Prostate gland (tissue), 2 donors: ENCODE measurements around the gene WRNIP1. TPM values are rescaled to one million over a fixed set of nuclear protein-coding genes. Genes with fewer than 3 reads are reported as not detected.

Source experiments
- DNase-seq: peaks from one replicate; pipeline ENCODE4 v3.0.0-alpha.2; 2019; ENCODE audit warnings: low spot score
- H3K27ac ChIP-seq, 2 donors: fragments of 200-600 bp; sonication (generic); 2 replicates each; pipeline ENCODE4 v1.5.1; 2017 to 2019
- H3K27me3 ChIP-seq: fragments of 200-600 bp; sonication (generic); replicated peaks from 2 replicates; pipeline ENCODE4 v1.5.1; 2019; ENCODE audit not compliant: insufficient read depth
- H3K36me3 ChIP-seq, 2 donors: fragments of 200-600 bp; sonication (generic); 1 replicate in 1 of 2; 2 replicates in 1 of 2; pipeline versions ENCODE4 v1.5.1 to v1.8.1; 2017 to 2019
- H3K4me1 ChIP-seq: fragments of 200-600 bp; sonication (generic); replicated peaks from 2 replicates; pipeline ENCODE4 v1.5.1; 2019
- H3K4me3 ChIP-seq, 2 donors: fragments of 200-600 bp; sonication (generic); 2 replicates each; pipeline ENCODE4 v1.5.1; 2017 to 2019
- H3K9me3 ChIP-seq: fragments of 200-600 bp; sonication (generic); 2 replicates; pipeline ENCODE4 v1.5.1; 2017
- POLR2A ChIP-seq: fragments of 450-650 bp; IDR thresholded peaks from one replicate; pipeline ENCODE4 v1.6.1; 2016; ENCODE audit warnings: antibody characterized with exemption, mild to moderate bottlenecking
- POLR2AphosphoS5 ChIP-seq: sonication (generic); formaldehyde crosslinking; IDR thresholded peaks from one replicate; pipeline ENCODE4 v1.6.1; 2017; ENCODE audit warnings: antibody characterized with exemption
- WGBS: methylation state at CpG from one replicate; pipeline ENCODE4 v1.1.5; 2018; 5-methylcytosine and 5-hydroxymethylcytosine counted together
- intact Hi-C: fragments of 100-400 bp; cut with DNase I; formaldehyde crosslinking; loops from one replicate; pipeline ENCODE4 v1.14.2; 2022
- total RNA-seq, 2 donors: library from RNA; depleted of rRNA; stranded (reverse); fragments of >200 nt; gene quantifications; one replicate each; pipeline ENCODE4 v1.1.0, GENCODE V29; 2016
- TF ChIP-seq, protein P1 (sequence below), 4 experiments: fragments of 200-600 bp in 2 of 4; fragments of 450-650 bp in 2 of 4; sonication (generic) in 2 of 4; IDR thresholded peaks; 1 replicate in 3 of 4; 2 replicates in 1 of 4; pipeline ENCODE4 v1.5.1; 2016 to 2019; ENCODE audit warnings: antibody characterized with exemption in 4 of 4, mild to moderate bottlenecking in 2 of 4, moderate library complexity in 2 of 4

WRNIP1 gene
- total RNA-seq, 2 donors from 2014 or later: 89.6 to 90.0 TPM

GRCh38 chr6:2783188-2783963 is 18.2 kb downstream of the WRNIP1 start:
- Histone ChIP-seq H3K27me3 (no peaks in the 10 kb centered on the region), H3K4me1 (no peaks in the 10 kb centered on the region), H3K36me3 (no peaks in the 10 kb centered on the region), H3K27ac (no peak overlapping the region), H3K4me3 (no peak overlapping the region), H3K9me3 (no peaks in the 10 kb centered on the region)
- 60% methylated on average over 19 of the region's 19 CpGs for WGBS
- intact Hi-C loops: no loop called here
- DNase-seq: no peak
- TF ChIP-seq, protein P1, sequence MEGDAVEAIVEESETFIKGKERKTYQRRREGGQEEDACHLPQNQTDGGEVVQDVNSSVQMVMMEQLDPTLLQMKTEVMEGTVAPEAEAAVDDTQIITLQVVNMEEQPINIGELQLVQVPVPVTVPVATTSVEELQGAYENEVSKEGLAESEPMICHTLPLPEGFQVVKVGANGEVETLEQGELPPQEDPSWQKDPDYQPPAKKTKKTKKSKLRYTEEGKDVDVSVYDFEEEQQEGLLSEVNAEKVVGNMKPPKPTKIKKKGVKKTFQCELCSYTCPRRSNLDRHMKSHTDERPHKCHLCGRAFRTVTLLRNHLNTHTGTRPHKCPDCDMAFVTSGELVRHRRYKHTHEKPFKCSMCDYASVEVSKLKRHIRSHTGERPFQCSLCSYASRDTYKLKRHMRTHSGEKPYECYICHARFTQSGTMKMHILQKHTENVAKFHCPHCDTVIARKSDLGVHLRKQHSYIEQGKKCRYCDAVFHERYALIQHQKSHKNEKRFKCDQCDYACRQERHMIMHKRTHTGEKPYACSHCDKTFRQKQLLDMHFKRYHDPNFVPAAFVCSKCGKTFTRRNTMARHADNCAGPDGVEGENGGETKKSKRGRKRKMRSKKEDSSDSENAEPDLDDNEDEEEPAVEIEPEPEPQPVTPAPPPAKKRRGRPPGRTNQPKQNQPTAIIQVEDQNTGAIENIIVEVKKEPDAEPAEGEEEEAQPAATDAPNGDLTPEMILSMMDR (IDR thresholded peaks at IDR 0.05): no peak
- TF ChIP-seq POLR2A: no peak
- no peak for TF ChIP-seq POLR2AphosphoS5

DNA sequence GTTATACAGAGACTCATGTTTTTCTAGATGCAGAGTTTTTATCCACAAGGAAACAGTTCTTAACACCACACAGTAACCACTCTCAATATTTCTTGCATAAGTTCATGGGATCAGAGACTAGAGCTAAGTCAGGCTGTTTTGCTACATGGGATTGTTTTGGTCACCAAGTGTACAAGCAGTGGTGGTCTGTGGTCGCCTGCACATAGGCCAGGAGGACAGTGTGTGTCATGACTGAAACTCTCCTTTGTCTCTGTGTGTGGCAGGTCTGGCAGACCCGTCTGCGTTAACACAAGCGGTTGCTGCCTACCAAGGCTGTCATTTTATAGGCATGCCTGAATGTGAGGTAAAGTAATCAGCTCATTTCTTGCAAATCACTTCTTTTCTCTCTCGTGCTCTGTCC is 18.9 kb downstream of the WRNIP1 start:
- H3K36me3 ChIP-seq: no peaks in the 10 kb centered on the region
- no peaks in the 10 kb centered on the region for H3K9me3 ChIP-seq
- DNase-seq: no peak
- no peaks in the 10 kb centered on the region for H3K27me3 ChIP-seq
- H3K4me1 ChIP-seq: no peaks in the 10 kb centered on the region
- no peak for TF ChIP-seq POLR2A
- TF ChIP-seq, protein P1 (IDR thresholded peaks at IDR 0.05): no peak
- no peak for TF ChIP-seq POLR2AphosphoS5
- H3K4me3 ChIP-seq: no peak overlapping the region
- 76% methylated on average over 5 of the region's 5 CpGs for WGBS
- intact Hi-C loops: no loop called here
- no peak overlapping the region for H3K27ac ChIP-seq

GRCh38 chr6:2784930-2785329 is 19.7 kb downstream of the WRNIP1 start:
- DNase-seq: no peak
- Histone ChIP-seq H3K27me3 (no peaks in the 10 kb centered on the region), H3K36me3 (no peaks in the 10 kb centered on the region), H3K4me3 (no peak overlapping the region), H3K4me1 (no peaks in the 10 kb centered on the region), H3K9me3 (no peaks in the 10 kb centered on the region), H3K27ac (no peak overlapping the region)
- 95% methylated on average over 7 of the region's 7 CpGs for WGBS
- intact Hi-C loops: no loop called here
- TF ChIP-seq POLR2AphosphoS5: no peak
- TF ChIP-seq, protein P1 (IDR thresholded peaks at IDR 0.05): no peak
- TF ChIP-seq POLR2A: no peak

- DNase-seq: no peak
- intact Hi-C loops: no loop called here
- H3K27me3 ChIP-seq: no peaks in the 10 kb centered on the region
- TF ChIP-seq POLR2A (no peak), POLR2AphosphoS5 (no peak)
- TF ChIP-seq, protein P1 (IDR thresholded peaks at IDR 0.05): no peak
- no peaks in the 10 kb centered on the region for H3K9me3 ChIP-seq
- no peak overlapping the region for H3K27ac ChIP-seq
- H3K4me1 ChIP-seq: no peaks in the 10 kb centered on the region
- no peak overlapping the region for H3K4me3 ChIP-seq
- WGBS: 70% methylated on average over 4 of the region's 4 CpGs
- no peaks in the 10 kb centered on the region for H3K36me3 ChIP-seq
Observed at GRCh38 chr6:2786269-2786668, 21.1 kb downstream of the WRNIP1 start.
